ENCODE data around the gene BICDL2. TPM values are rescaled to one million over a fixed set of nuclear protein-coding genes. Genes with fewer than 3 reads are reported as not detected.

The BICDL2 gene
- total and polyA plus RNA-seq, 2 of the 4 experiments (the other 2 are of a cell fraction): 0.17 to 0.18 TPM

- dilution Hi-C loops (cut with HindIII; ENCODE audit: low sequenced_read_pairs, unreplicated experiment) (no loop called here), intact Hi-C loops (cut with micrococcal nuclease) (no loop called here), in situ Hi-C loops (cut with MboI; ENCODE audit: low sequenced_read_pairs) (no loop called here)
- BruUV-seq (replicated peaks): no TSS peak
- DNase-seq (no peak), ATAC-seq (ENCODE audit: low read depth) (no peak)
- Histone ChIP-seq H3K36me3 (ENCODE audit: control insufficient read depth, insufficient read depth, low read length) (no peaks in the 10 kb centered on the region), H3K27ac (ENCODE audit: insufficient read depth, low read length) (no peak overlapping the region), H3K56ac (ENCODE audit: extremely low read depth, insufficient read depth, low read length) (no peak overlapping the region), H3K9me1 (ENCODE audit: insufficient read depth, low read length) (peaks cover 6% of the 10 kb centered on the region; the same call in 1 of the 2 replicates), H3K4me2 (ENCODE audit: low read depth, low read length) (no peak overlapping the region), H3K9ac (ENCODE audit: low read depth, low read length) (no peak overlapping the region), H3K4me3 (ENCODE audit: insufficient read depth, low read depth, low read length) (no peak overlapping the region), H3K14ac (replicated peaks; ENCODE audit: low read depth, low read length) (no peak overlapping the region), H3K79me1 (ENCODE audit: low read depth in 1 of 2, low read length in 2 of 2) (peaks cover under 1% of the 10 kb centered on the region in 2 experiments; a peak in 1 of 4 replicates), H2AK5ac (ENCODE audit: low read depth, low read length) (no peak overlapping the region), H2AFZ (replicated peaks; ENCODE audit: low read length, poor library complexity) (no peak overlapping the region), H3K4ac (ENCODE audit: low read depth, low read length) (no peak overlapping the region), H2AK9ac (replicated peaks; ENCODE audit: low read depth, low read length, poor library complexity) (no peak overlapping the region), H2BK15ac (ENCODE audit: low read depth, low read length) (no peak overlapping the region), H4K20me1 (ENCODE audit: insufficient read depth, low read length) (no peaks in the 10 kb centered on the region), H3K9me3 (ENCODE audit: control insufficient read depth, insufficient read depth, low read length) (no peaks in the 10 kb centered on the region), H2BK20ac (ENCODE audit: low read depth, low read length) (no peak overlapping the region), H4K5ac (ENCODE audit: low read depth, low read length) (no peak overlapping the region), H3K18ac (ENCODE audit: low read depth, low read length) (no peak overlapping the region), H4K8ac (ENCODE audit: low read depth in 2 of 2, low read length in 2 of 2) (no peak overlapping the region), H3K27me3 (ENCODE audit: control insufficient read depth, insufficient read depth, low read length) (peaks cover 31% of the 10 kb centered on the region), H3K4me1 (ENCODE audit: control insufficient read depth, insufficient read depth, low read length) (no peaks in the 10 kb centered on the region), H4K91ac (ENCODE audit: insufficient read depth, low read depth, low read length) (no peak overlapping the region), H2BK120ac (ENCODE audit: low read depth, low read length) (no peak overlapping the region), H2BK5ac (ENCODE audit: low read depth, low read length, poor library complexity, severe bottlenecking) (no peak overlapping the region), H3K23ac (ENCODE audit: low read depth, low read length) (no peak overlapping the region)
- TF ChIP-seq CTCF (conservative IDR thresholded peaks at IDR 0.05; ENCODE audit: low read depth, low read length): no peak
- TF ChIP-seq MAFK (IDR thresholded peaks at IDR 0.05; ENCODE audit: low read depth, low read length): no peak
- no peak for TF ChIP-seq NFE2L2 (IDR thresholded peaks at IDR 0.05; ENCODE audit: low read depth, low read length)
- TF ChIP-seq MAZ (IDR thresholded peaks at IDR 0.05; ENCODE audit: borderline replicate concordance, low read depth, low read length): no peak
- no peak for TF ChIP-seq RCOR1 (IDR thresholded peaks at IDR 0.05; ENCODE audit: insufficient replicate concordance, low read length)
- no peak for TF ChIP-seq MXI1 (IDR thresholded peaks at IDR 0.05; ENCODE audit: borderline replicate concordance, low read depth, low read length)
- TF ChIP-seq ELK1 (IDR thresholded peaks at IDR 0.05; ENCODE audit: borderline replicate concordance, low read depth, low read length): no peak
- no peak for TF ChIP-seq BHLHE40 (IDR thresholded peaks at IDR 0.05; ENCODE audit: low read depth, low read length)
- TF ChIP-seq USF2 (IDR thresholded peaks at IDR 0.05; ENCODE audit: low read depth, low read length): no peak
- no peak for TF ChIP-seq FOS (IDR thresholded peaks at IDR 0.05; ENCODE audit: low read depth, low read length)
- TF ChIP-seq CHD1 (IDR thresholded peaks at IDR 0.05; ENCODE audit: low read depth, low read length): no peak
- TF ChIP-seq RAD21 (IDR thresholded peaks at IDR 0.05; ENCODE audit: low read length): no peak
- no peak for TF ChIP-seq CEBPB (IDR thresholded peaks at IDR 0.05; ENCODE audit: low read depth, low read length)
- no peak for TF ChIP-seq POLR2A (IDR thresholded peaks at IDR 0.05; ENCODE audit: low read depth, low read length)
- no peak for TF ChIP-seq RFX5 (IDR thresholded peaks at IDR 0.05; ENCODE audit: low read depth, low read length)
- no peak for TF ChIP-seq SMC3 (IDR thresholded peaks at IDR 0.05; ENCODE audit: low read depth, low read length)
- ChIA-PET POLR2A (ENCODE audit: unreplicated experiment) (no interaction called here), CTCF (no interaction called here)
- whole genome bisulfite sequencing, 2 experiments (ENCODE audit: extremely low coverage in 2 of 2, insufficient read length in 1 of 2): 62% methylated on average over 4 of the region's 7 CpGs; no CpG with 5 or more reads in 1 of the 2 experiments
Measured at GRCh38 chr16:3071655-3072054, 34.9 kb upstream of the BICDL2 start.

Data from IMR-90 (cell line).